ENCODE data around the gene LYZL1.

GRCh38 chr10:29314726-29315125 lies 25.9 kb downstream of the LYZL1 start:
- TF ChIP-seq CTCF (IDR thresholded peaks at IDR 0.05; ENCODE audit: insufficient read depth, low read length) (no peak), SPI1 (IDR thresholded peaks at IDR 0.05; ENCODE audit: borderline replicate concordance, low read depth) (no peak), GABPA (IDR thresholded peaks at IDR 0.05; ENCODE audit: low read depth) (no peak), REST (IDR thresholded peaks at IDR 0.05; ENCODE audit: insufficient replicate concordance, low read depth) (no peak)

Measured in HL-60 (cell line).